HuH-7.5 (cell line): ENCODE results near the gene PRDM11.
A peak's percentile ranks its signal among the peaks of the same experiment; 100 is the strongest.
"Not testable (repeated sequence)": the region's sequence is repeated elsewhere in the genome, so short reads cannot be mapped to it uniquely, and the experiment has no call there.

Source experiments
- DNase-seq: peaks from one replicate; pipeline ENCODE4 v3.0.0; 2011; ENCODE audit warnings: low spot score

PRDM11 gene

DNA sequence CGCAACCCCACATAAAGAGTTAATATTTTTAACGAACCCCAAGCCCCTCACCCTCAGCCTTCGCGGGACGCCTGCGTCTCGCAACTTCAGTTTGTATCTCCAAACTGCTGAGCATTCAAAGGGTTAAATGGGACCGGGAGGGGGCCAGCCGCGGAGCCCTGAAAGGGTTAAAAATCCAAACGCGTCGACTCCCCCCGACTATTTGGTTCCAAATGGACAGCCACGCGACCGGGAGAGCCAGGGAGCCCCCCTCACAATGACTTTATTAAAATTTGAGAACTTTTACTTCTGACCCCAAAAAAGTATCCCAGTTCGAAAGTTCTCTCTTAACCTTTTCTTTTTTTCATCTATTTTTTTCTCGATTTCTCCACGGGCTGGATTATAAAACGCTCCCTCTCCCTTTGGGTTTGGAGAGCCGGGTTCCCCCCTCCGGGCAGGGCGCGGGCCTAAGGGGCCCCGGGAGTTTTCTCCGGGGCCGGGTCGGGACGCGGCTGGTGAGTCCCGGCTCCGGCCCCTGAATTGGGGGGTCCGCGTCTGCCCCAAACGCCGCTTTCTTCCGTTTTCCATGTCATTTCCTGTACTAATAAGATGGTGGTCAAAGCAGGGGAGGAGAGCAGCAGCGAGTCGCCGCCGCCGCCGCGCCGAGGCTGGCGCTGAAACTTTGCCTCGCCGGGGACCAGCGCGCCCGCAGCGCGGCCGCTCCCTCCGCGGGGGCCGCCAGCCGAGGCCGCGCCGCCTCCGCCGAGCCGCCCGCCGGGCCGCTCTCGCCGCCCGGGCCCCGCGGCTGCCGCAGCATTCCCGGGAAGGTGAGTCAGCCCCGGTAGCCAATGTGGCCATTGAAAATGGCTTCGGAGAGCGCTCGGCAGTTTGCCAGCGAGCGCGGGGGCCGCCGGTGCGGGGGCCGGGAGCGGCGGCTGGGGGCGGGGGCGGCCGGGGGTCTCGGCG is at the start of gene PRDM11:
TSS of gene PRDM11 (plus strand) at position 568 of the 945 bp plus-strand sequence. CDS start 35,128 bp downstream, outside the sequence.
- peak; percentile 46 for DNase-seq

- DNase-seq, result no peak
Measured at GRCh38 chr11:45097721-45098493, 48.5 kb upstream of the PRDM11 start.

- no peak for DNase-seq
Measured at GRCh38 chr11:45098929-45099328, 47.5 kb upstream of the PRDM11 start.

DNA sequence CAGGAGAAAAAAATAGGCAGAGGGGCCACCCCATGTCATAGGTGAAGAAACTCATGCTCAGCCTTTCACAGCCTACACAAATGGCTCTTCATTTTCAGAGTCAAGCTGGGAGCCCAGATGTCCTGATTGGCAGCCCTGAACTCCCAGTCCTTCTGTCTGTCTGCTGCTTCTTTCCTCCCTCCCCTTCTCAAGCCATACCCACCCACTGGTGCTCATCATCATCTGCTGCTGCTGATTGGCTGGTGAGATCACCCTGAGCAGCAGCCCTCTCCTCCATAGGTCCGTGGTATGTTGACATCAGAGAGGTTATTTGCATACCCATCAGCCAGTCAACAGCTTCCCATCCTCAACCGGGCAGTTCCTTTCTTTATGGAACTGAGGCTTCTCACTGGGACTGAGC is 46.1 kb upstream of the PRDM11 start:
- DNase-seq, result no peak

GRCh38 chr11:45102361-45102809 is 44.1 kb upstream of the PRDM11 start:
- no peak for DNase-seq

DNA sequence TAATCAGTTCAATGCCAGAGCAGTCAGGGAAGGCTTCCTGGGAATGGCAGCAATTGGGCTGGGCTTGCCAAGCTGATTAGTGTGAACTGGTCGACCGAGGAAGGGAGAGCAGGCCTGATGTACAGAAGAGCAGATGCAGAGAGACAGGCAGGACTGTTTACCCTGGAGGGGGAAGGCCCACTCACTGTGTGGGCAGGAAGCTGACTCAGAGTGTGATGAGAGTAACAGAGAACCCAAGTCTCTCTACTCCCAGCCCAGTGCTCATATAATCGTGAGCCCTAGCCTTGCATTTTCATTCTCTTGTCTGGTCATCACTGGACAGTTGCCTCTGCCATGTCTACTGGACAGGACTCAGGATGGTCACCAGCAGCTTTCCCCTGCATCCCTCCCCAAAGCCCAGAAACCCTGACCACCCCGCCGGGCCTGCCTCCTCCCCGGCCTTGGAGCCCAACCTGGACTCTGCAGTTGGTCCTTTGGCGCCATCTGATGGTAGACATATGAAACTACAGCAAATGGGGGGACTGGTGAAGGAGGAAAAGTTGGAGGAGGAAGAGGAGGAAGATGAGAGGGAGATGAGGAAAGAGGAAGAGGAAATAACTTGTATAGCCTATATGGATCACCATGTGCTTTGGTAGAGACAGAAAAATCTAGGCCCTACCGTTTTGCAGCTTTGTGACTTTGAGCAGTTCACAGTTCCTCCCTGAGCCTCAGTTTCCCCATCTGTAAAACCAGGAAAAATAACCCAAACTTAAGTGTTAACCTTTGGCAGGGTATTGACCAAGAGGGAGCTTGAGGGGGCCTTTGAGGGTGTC is 43.4 kb upstream of the PRDM11 start:
- peak; percentile 52 for DNase-seq

- no peak for DNase-seq
Measured at GRCh38 chr11:45104006-45104789, 42.2 kb upstream of the PRDM11 start.

- no peak for DNase-seq
Measured at GRCh38 chr11:45104790-45105084, 41.7 kb upstream of the PRDM11 start.

GRCh38 chr11:45105233-45105983 is 41.0 kb upstream of the PRDM11 start:
- DNase-seq, result peak; percentile 50

DNA sequence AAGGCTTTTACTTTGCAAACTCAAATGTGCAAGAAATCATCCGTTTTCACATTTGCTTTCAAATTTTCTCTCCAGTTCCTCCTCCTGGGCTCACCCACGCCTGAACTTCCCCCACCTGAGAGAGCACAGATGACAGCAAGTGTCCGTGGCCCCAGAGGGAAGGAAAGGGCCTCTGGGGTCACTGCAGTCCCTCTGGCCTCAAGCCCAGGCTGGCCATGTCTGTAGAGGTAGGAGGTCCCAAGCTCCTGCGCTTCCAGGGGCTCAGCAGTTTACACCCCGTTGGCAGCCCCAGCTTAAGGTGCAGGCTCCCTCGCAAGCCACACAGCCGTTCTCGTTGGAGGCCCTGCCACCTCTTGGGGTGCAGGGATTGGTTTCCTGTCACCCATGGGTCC is 40.5 kb upstream of the PRDM11 start:
- DNase-seq, result no peak

DNA sequence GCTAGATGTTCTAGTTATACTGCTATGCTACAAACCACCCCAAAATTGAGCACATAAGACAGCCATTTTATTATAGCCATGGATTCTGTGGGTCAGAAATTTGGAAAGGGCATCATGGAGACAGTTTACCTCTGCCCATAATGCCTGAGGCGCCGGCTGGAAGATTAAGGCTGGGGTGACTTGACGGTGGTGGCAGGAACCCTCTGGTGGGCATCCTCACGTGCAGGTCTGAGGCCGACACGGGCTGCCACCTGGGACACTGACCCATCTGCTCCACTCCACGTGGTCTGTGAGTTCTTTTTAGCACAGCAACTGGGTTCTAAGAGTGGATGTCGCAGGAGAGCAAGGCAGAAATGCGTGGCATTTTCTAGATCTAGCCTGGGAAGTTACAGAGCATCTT is 40.0 kb upstream of the PRDM11 start:
- DNase-seq, result no peak

- DNase-seq, result no peak
Measured at GRCh38 chr11:45107029-45107428, 39.4 kb upstream of the PRDM11 start.

GRCh38 chr11:45108070-45109064 is 38.1 kb upstream of the PRDM11 start:
- no peak for DNase-seq

GRCh38 chr11:45109400-45109799 is 37.0 kb upstream of the PRDM11 start:
- no peak for DNase-seq

- DNase-seq, result peak; percentile 34
Measured at GRCh38 chr11:45110562-45110961, 35.9 kb upstream of the PRDM11 start.

DNA sequence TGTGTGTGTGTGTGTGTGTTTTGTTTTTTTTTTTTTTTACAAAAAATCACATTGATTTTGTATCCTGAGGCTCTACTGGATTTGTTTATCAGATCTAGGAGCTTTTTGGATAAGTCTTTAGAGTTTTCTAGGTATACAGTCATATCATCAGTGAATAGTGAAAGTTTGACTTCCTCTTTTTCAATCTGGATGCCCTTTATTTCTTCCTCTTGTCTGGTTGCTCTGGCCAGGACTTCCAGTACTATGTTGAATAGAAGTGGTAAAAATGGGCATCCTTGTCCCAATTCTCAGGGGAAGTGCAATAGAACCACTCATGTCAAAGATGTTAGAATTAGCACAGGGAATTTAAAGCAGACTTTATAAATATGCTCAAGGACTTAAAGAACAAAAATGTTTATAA is 32.6 kb upstream of the PRDM11 start:
- no peak for DNase-seq

DNA sequence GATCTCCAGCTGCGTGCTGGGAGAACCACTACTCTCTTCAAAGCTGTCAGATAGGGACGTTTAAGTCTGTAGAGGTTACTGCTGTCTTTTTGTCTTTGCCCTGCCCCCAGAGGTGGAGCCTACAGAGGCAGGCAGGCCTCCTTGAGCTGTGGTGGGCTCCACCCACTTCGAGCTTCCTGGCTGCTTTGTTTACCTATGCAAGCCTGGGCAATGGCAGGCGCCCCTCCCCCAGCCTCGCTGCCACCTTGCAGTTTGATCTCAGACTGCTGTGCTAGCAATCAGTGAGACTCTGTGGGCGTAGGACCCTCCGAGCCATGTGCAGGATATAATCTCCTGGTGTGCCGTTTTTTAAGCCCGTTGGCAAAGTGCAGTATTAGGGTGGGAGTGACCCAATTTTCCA is 18.6 kb upstream of the PRDM11 start:
- DNase-seq, result not testable (repeated sequence)

DNA sequence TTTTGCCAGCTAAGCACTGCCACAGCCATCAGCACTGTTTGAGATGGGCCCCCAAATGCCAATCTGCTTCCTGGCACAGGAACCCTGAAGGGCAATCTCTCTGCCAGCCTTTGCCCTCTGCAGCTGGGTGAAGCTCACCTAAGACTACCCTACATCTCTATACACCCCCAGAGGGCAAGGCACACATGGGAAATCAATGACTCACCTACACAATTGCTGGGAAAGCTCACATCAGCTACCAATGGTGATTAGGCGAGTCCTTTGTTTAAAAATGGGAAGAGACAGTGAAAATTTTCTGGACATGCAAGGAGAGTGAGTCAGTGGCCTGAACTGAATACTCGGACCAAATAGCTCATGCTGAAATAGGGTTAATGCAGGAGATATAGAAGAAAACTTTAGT is 12.6 kb upstream of the PRDM11 start:
- DNase-seq, result no peak

- DNase-seq, result no peak
Measured at GRCh38 chr11:45141171-45141570, 5.3 kb upstream of the PRDM11 start.

GRCh38 chr11:45141631-45142030 is 4.8 kb upstream of the PRDM11 start:
- DNase-seq, result no peak
